Brain microvascular endothelial cell (primary cell): Measurements from ENCODE around the gene RIMS1.

Experiments used
- DNase-seq: peaks from one replicate; pipeline ENCODE4 v3.0.0-alpha.2; 2020
- H3K27ac ChIP-seq: fragments of 250-450 bp; sonication (Bioruptor Pico); 2 replicates; pipeline ENCODE4 v1.5.1; 2020; ENCODE audit warnings: mild to moderate bottlenecking, moderate library complexity
- H3K27me3 ChIP-seq: fragments of 250-450 bp; sonication (Bioruptor Pico); replicated peaks from 2 replicates; pipeline ENCODE4 v1.5.1; 2020; ENCODE audit warnings: mild to moderate bottlenecking
- H3K36me3 ChIP-seq: fragments of 250-450 bp; sonication (Bioruptor Pico); replicated peaks from 2 replicates; pipeline ENCODE4 v1.5.1; 2020; ENCODE audit warnings: mild to moderate bottlenecking
- H3K4me3 ChIP-seq: 2 replicates; pipeline ENCODE4 v1.5.1; 2011; ENCODE audit warnings: low read depth, mild to moderate bottlenecking, control low read depth, low read length, moderate library complexity
- in situ Hi-C: cut with HindIII; loops from 2 replicates; pipeline ENCODE4 v1.10.0; 2017; ENCODE audit warnings: low sequenced_read_pairs, low pct_ligation_motif_present
- TF ChIP-seq, protein P1 (sequence below): IDR thresholded peaks from 2 replicates; pipeline ENCODE4 v1.5.1; 2011; ENCODE audit warnings: low read depth, mild to moderate bottlenecking, moderate library complexity, low read length, control low read depth, inconsistent platforms; ENCODE audit errors: missing control alignments

The RIMS1 gene

DNA sequence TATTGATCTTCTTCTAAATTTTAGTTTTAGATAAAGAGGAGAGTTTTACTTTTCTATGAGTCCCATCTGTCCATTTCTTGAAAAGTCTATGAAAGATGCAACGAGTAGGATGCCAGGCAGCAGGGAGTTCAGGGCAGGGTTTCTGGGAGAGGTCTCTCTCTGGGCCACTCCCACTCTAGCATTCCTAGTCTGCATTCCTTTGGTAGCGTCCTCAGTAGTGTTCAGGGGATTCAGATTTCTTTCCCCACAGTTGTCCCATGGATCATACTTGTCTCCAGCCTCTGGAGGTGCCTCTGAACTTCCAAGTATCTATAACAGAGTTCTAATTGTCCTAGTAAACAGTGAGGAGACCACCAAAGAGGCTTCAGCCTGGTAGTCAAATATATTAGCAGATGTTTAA is 225.3 kb downstream of the RIMS1 start:
- TF ChIP-seq, protein P1, sequence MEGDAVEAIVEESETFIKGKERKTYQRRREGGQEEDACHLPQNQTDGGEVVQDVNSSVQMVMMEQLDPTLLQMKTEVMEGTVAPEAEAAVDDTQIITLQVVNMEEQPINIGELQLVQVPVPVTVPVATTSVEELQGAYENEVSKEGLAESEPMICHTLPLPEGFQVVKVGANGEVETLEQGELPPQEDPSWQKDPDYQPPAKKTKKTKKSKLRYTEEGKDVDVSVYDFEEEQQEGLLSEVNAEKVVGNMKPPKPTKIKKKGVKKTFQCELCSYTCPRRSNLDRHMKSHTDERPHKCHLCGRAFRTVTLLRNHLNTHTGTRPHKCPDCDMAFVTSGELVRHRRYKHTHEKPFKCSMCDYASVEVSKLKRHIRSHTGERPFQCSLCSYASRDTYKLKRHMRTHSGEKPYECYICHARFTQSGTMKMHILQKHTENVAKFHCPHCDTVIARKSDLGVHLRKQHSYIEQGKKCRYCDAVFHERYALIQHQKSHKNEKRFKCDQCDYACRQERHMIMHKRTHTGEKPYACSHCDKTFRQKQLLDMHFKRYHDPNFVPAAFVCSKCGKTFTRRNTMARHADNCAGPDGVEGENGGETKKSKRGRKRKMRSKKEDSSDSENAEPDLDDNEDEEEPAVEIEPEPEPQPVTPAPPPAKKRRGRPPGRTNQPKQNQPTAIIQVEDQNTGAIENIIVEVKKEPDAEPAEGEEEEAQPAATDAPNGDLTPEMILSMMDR: no peak
- in situ Hi-C loops: no loop called here
- Histone ChIP-seq H3K4me3 (no peak overlapping the region), H3K27me3 (no peaks in the 10 kb centered on the region), H3K36me3 (no peaks in the 10 kb centered on the region), H3K27ac (no peak overlapping the region)
- DNase-seq: no peak

DNA sequence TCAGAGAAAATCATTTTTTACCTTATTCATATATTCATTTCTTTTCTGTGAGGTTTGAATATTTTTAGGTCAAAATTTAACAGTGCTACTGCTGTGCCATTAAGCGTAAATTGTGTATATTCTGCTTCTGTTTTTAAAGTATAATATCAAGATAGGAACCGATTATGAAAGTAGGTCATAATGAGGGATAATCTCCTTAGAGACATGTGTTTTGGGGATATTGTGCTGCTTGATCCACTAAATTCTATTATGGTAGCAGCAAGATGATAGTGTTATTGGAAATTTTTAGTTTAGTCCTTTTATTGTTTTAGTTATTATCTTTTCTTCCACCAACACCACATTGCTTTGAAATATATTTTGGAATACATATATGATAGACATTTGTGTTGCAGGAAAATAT is 244.0 kb downstream of the RIMS1 start:
- Histone ChIP-seq H3K4me3 (no peak overlapping the region), H3K27me3 (no peaks in the 10 kb centered on the region), H3K27ac (no peak overlapping the region), H3K36me3 (no peaks in the 10 kb centered on the region)
- in situ Hi-C loops: no loop called here
- DNase-seq: no peak
- TF ChIP-seq, protein P1: no peak

DNA sequence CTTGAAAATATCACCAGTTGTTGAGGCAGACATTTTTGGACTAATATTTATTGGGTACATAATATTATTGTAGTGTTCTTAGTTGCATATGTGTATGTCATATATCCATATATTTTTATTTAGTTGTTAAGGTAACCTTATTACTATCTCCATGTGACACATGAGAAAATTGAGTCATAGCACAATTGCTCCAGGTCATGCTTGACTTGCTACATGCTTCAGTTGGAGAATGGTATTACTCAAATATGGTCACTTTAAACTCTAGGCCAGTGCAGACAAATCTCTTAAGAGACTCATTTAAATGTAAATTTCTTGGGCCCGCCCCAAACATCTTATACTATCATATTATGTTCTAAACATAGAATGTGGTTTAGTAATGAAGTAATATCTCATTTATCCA is 246.1 kb downstream of the RIMS1 start:
- TF ChIP-seq, protein P1: no peak

DNA sequence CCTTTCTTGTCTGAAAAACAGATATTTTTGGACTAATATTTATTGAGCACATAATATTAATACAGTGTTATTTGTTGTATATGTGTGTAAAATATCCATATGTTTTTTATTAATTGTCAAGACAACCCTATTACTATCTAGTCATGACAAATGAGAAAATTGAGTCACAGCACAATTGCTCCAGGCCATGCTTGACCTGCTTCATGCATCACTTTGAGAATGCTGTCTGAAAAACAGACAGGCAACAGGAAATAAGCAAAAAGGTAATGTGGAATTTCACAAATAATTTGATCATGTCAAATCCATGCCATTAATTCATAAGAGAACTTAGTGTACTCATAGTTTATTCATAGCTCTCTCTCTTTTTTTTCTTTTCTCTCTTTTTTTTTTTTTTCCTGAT is 246.5 kb downstream of the RIMS1 start:
- in situ Hi-C loops: no loop called here
- Histone ChIP-seq H3K36me3 (no peaks in the 10 kb centered on the region), H3K27ac (no peak overlapping the region), H3K27me3 (no peaks in the 10 kb centered on the region), H3K4me3 (no peak overlapping the region)
- no peak for DNase-seq
- TF ChIP-seq, protein P1: no peak

More for the DNA sequence above, 246.1 kb downstream of the RIMS1 start:
- Histone ChIP-seq H3K27ac (no peak overlapping the region), H3K4me3 (no peak overlapping the region), H3K27me3 (no peaks in the 10 kb centered on the region), H3K36me3 (no peaks in the 10 kb centered on the region)
- no peak for DNase-seq
- in situ Hi-C loops: no loop called here

DNA sequence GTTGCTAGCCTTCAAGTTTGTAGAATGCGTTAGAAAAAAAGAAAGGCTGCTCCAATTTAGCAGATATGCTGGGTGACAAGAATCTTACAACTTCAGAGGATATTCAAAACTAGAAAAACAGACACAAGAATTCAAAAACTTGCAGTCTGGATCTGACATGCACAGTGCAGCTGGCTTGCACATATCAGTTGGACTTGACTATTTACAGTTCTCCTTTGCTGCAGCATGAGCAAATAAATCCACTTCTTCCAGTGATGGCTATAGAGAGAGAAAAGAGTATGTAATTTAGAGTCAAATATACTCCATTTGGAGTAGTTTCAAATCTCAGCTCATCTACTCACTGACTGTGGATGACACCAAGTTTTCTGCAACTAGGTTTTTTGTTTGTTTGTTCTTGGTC is 247.0 kb downstream of the RIMS1 start:
- TF ChIP-seq, protein P1: no peak
- in situ Hi-C loops: no loop called here
- H3K36me3 ChIP-seq: no peaks in the 10 kb centered on the region
- DNase-seq: no peak
- no peak overlapping the region for H3K4me3 ChIP-seq
- H3K27ac ChIP-seq: no peak overlapping the region
- H3K27me3 ChIP-seq: no peaks in the 10 kb centered on the region

DNA sequence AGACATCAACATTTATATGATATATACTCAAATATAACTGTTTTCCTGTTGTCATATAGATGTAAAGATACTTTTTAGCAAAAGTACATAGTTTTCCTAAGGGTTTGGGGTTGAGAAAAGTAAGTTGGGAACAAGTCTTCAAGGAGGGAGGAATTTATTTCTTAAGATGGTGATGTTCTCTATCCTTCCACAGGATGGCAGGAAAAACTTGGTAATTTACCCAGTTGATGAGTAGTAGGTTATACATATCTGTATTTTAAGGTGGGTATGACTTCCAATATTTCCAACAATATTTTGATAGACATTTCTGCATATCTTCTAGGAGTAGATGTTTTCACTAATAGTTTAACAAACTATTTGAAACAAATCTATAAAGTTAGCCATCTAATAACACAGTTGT is 254.4 kb downstream of the RIMS1 start:
- Histone ChIP-seq H3K4me3 (no peak overlapping the region), H3K27me3 (no peaks in the 10 kb centered on the region), H3K36me3 (no peaks in the 10 kb centered on the region), H3K27ac (no peak overlapping the region)
- TF ChIP-seq, protein P1: no peak
- in situ Hi-C loops: no loop called here
- no peak for DNase-seq
